Stimulated activated CD8-positive, alpha-beta memory T cell treated with anti-CD3 and anti-CD28 coated beads, Interleukin-4, amount 100 ng/mL, for 48 hours (primary cell): ENCODE data around the gene NCOA5.

ENCODE experiments used
- DNase-seq: peaks from one replicate; pipeline ENCODE4 v3.0.0-alpha.2; 2020

Gene NCOA5

DNA sequence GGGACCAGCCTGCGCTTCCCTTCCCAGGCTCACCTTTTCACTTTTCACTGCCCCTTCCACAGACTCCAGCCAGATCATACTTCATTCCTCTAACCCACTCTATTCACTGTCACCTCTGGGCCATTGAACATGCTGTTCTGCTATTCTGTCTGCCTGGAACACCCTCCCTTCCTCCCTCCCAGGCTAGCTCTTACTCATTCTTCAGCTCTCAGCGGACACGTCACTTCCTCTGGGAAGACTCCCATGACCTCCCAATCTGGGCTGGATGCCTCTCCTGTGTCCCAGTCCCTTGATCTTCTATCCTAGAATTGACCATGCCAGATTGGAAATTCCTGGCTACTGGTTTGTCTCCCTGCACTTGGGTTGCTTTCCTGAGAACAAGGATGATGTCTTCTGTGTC, 55.7 kb downstream of the NCOA5 start:
- DNase-seq, result no peak

DNA sequence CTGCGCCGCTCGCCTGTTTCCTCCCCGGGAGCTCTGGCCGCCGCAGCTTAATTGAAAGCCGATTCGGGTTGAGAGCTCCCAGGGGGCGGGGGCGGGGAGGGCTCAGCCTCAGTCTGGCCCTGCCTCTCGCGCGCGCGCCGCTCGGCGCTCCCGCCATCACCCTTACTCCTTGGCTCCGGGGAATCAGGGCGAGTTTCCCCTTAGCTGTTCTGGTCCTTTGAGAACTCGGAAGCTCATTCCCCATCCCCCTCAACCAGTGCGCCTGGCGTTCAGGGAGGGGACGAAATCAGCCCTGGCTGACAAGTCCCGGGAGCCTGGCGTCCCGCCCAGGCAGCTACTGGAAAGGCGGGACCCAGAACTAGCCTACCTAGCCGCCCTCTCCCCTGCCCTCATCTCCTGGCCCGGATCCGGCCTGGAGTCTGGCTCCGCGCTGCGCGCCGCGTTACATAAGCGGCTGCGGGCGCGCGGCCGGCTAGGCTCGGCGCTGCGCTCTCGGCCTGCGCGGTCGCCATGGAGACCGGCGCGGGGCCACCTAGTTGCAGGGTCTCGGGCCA, 58.0 kb downstream of the NCOA5 start:
- no peak for DNase-seq

DNA sequence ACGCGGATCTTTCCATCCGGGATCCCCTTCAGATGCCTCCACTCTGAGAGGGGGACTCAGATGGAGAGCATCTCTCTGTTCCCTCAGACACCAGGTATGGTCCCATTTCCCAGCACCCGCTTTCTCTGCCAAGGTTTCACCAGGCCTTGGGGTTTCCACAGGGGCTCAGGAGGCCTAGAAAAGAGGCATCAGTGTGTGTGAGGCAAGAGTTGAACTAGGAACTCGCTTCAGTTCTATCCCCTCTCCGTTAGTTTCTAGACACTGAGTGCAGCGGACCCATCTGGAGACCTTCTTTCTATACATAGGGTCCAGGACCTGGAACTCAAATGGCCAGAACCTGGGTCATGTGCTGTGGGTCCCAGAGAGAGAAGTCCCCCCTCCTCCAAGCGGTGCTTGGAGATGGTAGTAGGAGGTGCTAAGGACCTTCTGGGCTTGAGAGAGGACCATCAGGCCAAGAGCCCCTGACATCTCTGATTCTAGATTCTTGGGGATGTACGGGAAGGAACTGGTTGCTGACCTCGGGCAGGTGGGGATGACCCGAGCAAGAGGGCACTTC, 58.7 kb downstream of the NCOA5 start:
- no peak for DNase-seq

DNA sequence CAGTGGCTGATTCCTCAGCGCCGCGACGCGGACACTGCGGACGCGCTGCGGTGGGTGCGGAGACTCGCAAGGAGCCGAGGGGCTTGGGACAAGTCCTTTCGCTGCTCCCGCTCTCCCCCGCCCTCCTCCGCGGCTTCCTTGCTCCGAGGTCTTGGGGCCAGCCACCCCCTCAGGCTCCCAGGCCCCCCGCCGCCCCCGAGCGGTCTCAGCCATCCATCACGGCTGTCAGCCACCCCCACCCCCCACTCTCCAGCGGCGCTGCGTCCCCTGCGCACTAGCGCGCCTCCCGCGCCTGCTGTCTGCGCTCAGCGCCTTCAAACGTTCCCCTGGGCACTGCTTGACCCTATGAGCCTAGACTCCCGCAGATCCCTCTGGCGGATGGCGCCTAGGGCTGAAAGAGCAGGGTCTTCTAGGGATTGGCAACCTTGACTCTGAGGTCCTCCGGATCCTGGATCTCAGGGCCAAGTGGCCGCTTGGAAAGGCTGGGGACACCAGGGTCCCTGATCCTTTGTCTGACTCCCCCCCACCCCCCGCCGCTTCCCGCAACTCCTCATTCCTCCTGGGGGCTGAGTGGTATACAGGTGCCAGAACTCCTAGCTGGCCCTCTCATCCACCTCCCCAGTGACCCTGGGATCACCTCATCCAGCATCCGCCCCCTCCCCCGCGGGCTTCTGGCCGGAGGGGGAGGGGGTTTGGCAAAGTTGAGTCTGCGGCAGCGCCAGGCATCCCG, 59.3 kb downstream of the NCOA5 start:
- DNase-seq, result no peak

DNA sequence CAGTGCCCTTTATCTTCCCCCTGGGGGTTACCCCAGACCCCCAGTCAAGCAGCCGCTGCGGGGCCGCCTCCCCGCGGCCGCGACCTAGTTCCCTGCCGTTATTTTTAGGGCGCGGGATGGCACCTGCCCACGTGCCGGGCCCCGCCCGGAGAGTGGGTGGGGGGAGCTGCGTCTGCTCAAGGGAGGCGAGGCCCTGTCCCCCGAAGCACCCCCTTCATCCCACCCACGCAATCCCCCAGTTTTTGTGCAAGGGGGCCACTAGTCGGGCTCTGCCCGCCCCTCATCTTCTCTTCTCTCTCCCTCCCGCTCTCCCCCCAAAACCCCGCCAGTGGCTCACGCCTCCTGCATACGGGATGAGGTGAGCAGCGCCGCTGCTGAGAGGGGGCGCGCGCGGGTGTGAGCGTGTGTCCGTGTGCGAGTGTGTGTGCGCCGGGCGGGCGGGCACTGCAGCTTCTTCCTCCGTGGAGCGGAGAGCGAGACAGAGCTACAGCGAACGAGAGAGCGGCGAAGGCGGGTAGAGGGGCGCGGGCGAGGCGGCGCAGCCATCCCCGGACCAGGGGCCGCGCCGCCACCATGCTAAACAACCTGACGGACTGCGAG, 60.9 kb downstream of the NCOA5 start, which contains the start of gene SLC12A5:
SLC12A5 (plus strand) TSS at position 444 of the 600 bp plus-strand sequence; CDS start at position 574, 130 bp downstream.
- DNase-seq, result no peak

DNA sequence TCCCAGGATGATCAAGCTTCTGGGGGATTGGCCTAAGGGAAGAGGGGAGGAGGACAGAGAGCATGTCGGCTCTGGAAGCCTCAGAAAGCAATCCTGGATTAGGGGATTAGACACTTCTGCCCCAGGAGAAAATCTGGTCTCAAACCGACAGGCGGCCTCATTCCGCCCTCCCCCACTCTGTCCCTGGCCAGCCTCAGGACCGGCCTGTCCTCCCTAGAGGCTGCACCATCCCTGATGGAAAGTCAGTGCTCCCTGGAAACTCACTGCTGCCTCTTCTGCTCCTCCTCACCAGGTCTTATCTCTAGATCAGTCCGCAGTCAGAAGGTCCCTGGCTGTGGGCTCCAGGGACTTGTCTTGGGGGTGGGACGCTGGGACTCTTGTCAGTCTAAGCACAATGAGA, 61.7 kb downstream of the NCOA5 start:
- no peak for DNase-seq

DNA sequence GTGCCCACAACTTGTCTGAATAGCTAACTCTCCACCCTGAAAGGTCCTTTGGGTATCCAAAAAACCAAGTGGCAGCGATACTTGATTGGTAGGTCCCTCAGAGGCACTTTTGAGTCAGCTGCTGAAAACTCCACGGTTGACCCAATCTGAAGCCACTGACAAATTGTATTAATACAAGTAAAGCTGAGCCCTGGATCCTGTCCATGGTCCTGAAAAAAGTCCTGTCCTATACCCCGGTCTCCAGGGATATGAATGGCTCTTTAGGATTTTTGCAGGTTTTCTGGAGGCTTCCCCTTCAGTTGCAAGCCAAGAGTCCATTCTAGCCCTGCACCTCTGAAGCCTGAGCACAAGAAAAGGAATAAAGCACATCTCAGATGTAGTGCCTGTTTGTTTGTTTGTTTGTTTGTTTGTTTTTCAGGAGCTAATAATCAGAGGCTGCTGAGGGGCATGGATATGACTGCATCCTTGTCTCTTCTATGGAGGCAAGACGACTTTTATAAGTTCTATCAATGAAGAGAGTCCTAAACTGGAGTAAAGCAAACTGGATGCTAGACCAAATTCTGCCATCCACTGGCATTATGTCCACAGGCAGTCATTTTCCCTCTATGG, 62.4 kb downstream of the NCOA5 start:
- DNase-seq, result peak; percentile 45

DNA sequence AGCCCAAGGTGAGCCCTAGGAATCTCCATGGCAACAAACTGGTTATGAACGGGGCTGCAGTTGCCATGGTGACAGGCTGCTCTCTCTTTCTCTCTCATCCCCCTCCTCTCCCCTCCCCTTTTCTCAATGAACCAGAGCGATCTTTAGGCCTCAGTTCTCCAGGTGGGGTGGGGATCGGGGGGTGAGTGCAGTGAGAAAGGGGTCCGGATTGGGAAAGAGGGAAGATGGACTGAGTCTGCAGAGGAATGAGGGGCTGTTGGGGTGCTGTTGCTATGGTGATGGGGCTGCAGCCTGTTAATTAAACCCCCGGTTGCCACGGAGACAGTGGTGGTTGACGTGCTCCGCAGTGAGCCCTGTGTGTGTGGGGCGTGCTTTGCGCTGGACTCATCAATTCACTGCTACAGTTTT, 64.4 kb downstream of the NCOA5 start:
- DNase-seq, result no peak

DNA sequence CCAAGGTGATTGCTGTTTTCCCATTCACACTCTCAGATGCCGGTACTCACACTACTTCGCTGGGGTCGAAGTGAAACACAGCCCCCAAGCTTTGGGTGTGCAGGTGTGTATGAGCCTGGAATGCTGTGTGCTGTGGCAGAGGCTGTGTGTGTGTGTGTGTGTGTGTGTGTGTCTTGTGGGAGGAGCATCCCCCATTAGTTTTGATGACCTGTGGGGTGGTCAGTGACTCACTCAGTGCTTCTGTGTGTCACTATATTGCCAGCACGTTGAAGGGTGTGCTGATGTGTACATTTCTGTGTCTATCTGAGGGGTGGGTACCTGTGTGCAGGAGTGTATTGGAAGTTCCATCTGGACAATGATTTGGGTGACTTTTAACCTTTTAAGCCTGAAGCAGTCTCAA, 65.8 kb downstream of the NCOA5 start:
- no peak for DNase-seq

DNA sequence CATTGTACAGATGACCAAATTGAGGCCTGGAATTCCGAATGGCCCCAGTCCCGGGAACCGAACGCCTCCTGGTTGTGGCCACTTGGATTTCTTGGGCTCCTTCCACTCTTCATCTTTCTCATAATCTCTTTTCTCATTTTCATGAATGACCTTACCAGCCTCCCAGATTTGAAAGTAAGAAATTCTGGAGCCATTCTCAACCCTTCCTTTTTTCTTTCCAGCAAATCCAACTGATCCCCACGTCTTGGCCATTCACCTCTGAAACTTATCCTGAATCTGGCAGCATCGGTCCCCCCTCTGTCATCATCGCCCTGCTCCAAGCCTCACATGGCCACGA, 66.6 kb downstream of the NCOA5 start:
- no peak for DNase-seq

DNA sequence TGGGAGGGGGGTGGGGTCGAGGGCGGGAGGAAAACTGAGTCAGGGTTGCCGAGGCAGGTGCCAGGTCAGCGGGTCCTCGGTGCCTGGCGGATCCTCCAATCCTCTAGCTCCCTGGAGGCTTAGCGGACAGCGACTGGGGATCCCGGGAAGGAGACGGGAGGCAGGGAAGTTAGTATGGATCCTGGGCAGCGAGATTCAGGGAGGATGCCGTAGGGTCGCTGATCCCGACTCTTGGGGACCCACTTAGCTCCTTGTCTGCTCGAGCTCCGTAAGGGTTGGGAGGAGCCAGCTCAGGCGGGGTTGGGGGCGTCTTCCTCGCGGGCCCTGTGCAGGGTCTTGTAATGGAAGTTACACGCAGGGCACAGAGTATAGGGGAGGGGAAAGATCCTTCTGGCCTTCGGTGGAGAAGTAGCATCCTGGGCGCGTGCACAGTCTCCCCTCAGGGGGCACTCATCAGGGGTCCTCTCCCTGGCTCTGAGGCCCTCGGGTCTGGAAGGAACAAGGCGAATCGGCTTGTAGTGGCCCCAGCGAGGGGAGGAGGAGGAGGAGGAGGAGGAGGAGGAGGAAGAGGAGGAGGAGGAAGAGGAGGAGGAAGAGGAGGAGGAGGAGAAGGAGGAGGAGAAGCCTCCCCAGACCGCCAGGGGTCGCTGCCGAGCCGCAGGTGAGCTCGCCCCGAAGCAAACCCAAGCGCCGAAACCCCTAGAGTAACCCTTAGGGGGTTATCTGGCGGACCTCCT, 67.2 kb downstream of the NCOA5 start:
- DNase-seq, result peak; percentile 91

DNA sequence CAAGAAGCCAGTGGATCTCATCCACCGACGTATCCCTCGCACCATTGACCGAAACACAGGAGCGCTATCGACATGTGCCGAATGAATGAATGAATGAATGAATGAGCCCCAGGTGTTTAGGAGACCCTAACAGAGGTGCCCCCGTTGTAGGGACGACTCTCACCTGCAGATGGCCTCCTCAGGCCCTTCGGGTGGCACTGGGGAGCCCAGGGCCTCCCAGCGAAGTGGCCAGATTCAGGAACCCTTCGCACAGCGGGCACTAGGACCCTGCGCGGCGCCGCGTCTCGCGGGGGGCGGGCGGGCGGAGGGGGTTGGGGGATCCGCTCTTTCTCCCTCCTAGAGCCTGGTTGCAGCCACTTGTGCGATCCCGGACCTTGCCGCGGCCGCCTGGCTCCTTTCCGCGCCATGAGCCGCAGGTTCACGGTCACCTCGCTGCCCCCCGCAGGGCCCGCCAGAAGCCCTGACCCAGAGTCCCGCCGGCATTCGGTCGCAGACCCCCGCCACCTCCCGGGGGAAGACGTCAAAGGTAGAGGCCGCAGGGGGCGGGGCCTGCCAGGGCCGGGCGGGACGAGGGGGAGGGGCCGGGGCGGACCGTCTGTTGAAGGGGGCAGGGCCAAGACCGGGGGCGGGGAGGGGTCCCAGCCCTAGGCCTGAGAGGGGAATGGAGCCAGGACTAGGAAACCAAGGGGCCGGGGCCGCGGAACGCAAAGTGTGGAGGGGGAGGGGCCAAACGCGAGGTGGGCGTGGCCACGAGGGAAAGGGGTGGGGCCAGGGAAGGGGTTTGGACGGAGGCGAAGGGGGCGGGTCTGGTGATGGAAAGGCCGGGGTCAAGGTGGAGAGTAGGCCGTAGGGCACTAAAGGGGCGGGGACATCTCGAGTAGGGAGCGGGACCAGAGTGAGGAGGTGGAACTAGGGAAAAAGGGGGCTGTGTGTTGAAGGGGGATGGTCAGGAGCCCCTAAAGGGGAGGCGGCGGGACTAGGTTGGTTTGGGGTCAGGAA, 68.1 kb downstream of the NCOA5 start:
- DNase-seq, result peak; percentile 82

DNA sequence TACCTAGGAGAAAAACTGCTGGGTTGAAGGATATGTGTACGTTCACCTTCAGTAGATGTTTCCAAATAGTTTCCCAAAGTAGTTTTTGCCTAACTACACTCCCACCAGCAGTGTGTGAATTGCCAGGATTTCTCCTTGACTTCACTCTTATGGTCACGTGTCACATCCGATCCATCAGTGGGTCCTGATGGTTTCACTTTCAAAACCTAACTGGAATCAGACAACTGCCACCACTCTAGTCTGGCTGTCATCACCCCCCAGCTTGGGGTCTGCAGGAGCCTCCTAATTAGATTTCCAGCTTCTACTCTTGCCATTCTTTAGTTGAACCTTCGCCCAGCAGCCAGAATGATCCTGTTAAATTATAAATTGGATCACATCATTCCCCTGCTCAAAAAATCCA, 69.2 kb downstream of the NCOA5 start:
- DNase-seq, result no peak

DNA sequence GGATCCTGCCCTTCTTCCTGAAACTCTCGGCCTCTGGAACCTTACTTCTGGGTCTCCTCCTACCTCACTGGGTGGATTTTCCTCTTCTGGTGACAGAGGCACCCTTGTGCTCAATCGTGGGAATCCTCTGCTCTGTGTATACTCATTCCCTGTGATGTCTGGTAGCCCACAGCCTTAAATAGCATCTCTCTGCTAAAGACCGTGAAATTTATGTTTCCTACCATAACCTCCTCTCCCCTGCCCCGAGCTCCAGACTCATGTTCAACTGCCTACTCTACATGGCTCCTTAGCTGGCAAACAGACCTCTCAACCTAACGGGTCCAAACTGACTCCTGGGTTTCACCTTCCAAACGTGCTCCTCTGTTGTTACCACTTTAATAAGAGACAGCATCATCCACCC, 71.2 kb downstream of the NCOA5 start:
- no peak for DNase-seq

DNA sequence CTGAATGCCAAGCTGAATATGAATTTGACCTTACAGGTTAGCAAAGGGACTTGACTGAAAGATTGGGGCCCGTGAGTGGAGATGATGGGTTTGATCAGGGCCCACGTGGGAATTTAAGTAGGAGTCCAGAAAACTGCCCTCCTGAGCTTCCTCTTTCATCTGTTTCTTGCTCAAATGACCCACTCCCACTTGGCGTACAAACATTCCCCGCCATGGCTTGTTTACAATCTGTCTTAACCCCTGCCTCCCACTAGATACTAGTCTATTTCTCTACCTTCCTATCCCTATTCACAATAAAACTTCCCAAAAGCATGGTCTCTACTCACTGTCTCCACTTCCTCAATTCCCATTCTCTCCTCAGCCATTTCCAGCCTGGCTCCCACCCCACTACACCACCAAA, 71.7 kb downstream of the NCOA5 start:
- no peak for DNase-seq

DNA sequence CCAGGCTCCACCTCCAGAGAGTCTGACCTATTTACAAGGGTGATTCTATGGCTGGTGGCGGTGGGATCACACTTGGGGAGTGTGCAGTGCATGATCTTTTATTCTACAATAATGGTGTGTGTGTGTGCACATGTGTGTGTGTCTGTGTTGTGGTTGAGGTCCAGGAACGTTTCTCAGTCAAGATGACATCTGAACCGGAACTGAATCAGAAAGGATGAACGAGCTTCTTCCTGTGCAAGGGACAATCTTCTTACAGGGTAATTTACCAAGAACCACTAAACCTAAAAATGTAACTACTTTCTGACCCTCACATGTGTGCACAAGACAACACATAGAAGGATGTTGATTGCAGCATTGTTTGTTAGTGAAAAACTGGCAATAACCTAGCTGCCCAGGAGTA, 72.5 kb downstream of the NCOA5 start:
- no peak for DNase-seq

DNA sequence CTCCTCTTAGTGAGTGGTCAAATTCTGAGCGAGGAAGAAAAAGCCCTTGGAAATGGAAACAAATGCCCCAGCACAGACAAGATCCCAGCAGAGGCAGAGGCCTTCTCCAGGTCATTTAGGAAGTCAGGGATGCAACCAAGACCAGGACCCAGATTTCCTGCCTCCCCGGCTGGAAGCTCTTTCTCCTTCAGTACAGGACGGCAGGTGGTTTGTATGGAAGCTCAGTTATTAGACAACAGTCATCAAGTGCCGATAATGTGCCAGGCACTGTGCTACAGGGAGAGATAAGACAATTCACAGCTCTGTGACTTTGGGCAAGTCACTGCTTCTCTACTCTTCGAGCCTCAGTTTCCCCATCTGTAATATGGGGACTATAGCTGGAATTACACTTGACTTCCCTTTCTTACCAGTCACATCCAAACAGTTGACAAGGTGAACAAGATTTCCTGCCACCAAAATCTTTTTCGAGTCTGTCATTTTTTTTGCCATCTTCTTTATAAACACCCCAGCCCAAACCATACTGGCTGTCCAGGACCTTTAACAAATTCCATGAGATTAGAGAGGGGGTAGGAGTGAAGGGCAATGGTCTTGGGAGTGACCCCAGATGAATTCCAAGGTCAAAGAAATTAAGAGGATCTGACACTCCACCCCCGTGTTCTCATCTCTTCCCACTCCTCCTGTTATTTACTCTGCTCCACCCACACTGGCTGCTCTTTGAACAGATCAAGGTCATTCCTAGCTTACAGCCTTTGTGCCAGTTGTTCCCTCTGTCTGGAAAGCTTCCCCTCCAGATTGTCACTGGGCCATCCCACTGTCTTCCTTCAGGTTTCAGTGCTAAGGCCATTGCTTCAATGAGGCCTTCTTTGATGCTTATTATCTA, 75.0 kb downstream of the NCOA5 start:
- no peak for DNase-seq

DNA sequence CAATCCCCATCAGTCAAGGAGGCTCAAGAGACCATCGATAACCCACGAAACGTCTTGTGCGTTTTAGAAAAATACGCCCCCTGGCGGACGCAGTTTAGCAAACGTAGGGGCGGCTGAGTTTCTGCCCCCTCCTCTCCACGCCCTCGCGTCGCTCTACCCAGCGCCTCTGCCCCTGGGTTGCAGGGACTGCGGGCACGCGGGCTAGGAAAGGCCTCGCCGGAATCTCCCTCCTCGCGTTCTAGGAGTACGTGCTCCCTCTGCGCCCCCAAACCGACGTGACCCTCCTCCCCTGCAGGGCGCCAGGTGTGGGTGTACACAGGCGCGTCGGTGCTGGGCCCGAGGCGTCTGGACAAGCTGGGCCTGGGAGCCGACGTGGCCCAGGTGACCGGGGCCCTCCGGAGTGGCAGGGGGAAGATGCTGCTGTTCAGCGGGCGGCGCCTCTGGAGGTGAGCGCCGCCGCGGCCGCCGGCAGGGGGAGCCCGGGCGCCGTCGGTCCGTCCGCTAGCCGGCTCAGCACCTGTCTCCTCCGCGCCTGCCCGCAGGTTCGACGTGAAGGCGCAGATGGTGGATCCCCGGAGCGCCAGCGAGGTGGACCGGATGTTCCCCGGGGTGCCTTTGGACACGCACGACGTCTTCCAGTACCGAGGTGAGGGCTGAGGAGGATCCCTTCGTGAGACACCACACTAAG, 75.8 kb downstream of the NCOA5 start:
- DNase-seq, result peak; percentile 85

DNA sequence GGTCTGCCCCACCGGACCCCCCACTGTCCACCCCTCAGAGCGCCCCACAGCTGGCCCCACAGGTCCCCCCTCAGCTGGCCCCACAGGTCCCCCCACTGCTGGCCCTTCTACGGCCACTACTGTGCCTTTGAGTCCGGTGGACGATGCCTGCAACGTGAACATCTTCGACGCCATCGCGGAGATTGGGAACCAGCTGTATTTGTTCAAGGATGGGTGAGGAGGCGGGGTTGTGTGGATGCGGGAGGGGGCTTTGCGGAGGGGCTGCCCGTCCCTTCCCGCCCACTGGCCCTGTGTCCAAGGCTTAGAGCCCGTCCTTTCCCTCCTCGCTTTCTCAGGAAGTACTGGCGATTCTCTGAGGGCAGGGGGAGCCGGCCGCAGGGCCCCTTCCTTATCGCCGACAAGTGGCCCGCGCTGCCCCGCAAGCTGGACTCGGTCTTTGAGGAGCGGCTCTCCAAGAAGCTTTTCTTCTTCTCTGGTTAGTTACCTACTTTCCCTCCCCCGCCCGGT, 76.4 kb downstream of the NCOA5 start:
- DNase-seq, result no peak

DNA sequence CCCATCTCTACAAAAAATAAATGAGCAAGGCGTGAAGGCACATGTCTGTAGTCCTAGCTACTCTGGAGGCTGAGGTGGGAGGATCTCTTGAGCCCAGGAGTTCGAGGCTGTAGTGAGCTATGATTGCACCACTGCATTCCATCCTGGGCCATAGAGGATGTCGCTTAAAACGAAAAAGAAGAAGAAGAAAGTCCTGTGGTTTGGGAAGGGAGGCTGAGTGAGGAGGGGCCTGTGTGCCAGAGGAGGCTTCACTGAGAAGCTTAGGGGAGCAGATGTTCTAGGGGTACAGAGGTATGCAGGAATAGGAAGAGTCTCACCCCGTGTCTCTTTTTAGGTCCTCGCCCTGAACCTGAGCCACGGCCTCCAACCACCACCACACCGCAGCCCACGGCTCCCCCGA, 76.8 kb downstream of the NCOA5 start:
- no peak for DNase-seq
